DMS 273 (cell line): ENCODE results near the gene SNU13.
A peak's percentile ranks its signal among the peaks of the same experiment; 100 is the strongest.
"Not testable (repeated sequence)": the region's sequence is repeated elsewhere in the genome, so short reads cannot be mapped to it uniquely, and the experiment has no call there.

Experiments
- DNase-seq: peaks from one replicate; lab custom pipeline; 2025; ENCODE audit not compliant: unreplicated experiment; lab: John Stamatoyannopoulos, UW

The SNU13 gene

GRCh38 chr22:41682033-41682807 lies 6.4 kb downstream of the SNU13 start:
- DNase-seq = peak; percentile 75

GRCh38 chr22:41681616-41682015 lies 7.1 kb downstream of the SNU13 start:
- no peak for DNase-seq

- DNase-seq = no peak
Measured at GRCh38 chr22:41676134-41676533, 12.5 kb downstream of the SNU13 start.

DNA sequence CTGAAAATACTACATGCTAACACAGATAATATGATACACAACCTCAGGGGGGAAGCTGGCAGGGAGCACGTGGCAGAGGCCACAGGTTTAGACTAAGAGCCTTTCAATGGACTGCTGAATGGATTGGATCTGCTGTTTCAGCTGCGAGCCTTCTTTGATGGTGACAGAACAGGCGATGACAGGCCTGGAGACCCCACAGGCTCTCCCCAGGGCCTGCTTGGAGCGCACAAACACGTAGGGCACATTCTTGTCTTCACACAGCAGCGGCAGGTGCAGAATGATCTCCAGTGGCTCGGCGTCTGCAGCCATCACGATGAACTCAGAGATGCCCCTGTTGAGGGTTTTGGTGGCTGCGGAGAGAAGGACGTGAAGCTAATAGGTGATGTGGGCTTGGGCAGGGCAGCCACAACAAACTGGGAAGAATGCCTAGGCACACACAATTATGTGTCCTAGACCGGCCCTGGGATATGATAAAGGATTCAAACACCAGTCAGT lies 13.8 kb downstream of the SNU13 start:
- no peak for DNase-seq

DNA sequence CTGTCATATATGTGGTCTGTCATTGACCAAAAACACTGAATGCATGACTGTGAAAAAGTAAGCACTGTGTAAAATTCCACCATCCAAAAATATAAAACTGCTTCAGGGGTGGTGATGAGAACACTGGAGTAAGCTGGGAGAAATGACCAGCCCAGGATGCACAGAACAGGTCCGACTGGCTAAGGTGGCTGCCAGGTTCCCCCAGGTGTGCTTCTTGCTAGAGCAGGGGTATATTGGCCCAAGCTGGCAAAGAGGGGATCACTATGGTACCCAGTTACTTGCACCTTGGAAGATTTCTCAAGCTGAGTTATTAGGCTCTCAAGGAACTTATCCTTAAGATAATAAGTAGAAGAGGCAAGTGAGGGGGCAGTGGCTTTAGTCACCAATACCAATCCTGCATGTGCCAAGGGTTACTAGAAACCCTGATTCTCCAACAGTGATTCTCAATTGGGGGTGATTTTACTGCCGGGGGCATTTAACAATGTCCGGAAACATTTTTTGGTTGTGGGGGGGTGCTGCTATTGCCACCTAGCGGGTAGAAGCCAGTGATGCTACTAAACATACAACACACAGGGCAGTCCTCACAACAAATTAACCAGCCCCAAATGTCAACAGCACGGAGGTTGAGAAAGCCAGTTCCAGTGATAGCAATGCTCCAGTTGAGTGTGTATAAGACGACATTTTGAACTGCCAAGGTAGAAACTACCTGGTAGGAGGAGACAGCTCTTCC lies 15.7 kb downstream of the SNU13 start:
- DNase-seq = peak; percentile 34

GRCh38 chr22:41672096-41672495 lies 16.6 kb downstream of the SNU13 start:
- DNase-seq = not testable (repeated sequence)

GRCh38 chr22:41668971-41669911 lies 19.4 kb downstream of the SNU13 start:
- DNase-seq = no peak

DNA sequence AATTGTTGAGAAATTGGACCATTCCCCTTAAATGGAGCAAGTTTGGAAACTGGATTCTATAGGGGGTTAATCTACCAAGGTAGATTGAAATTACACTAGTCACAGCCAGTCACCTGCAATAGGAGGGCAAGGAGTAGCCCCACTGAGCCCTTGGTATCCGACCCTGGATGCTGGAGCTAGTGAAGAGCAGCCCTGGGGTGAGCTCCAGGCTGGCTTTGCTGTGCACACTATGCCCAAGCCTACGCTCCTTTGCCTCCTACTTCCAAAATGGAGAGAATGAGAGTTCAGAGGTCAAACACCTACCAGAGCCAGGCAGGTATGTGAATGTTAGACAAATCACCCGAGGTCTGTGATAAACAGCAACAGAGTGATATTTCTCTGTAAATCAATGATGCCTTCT lies 23.7 kb downstream of the SNU13 start:
- peak; percentile 16 for DNase-seq

- DNase-seq = no peak
Measured at GRCh38 chr22:41664490-41664889, 24.2 kb downstream of the SNU13 start.

DNA sequence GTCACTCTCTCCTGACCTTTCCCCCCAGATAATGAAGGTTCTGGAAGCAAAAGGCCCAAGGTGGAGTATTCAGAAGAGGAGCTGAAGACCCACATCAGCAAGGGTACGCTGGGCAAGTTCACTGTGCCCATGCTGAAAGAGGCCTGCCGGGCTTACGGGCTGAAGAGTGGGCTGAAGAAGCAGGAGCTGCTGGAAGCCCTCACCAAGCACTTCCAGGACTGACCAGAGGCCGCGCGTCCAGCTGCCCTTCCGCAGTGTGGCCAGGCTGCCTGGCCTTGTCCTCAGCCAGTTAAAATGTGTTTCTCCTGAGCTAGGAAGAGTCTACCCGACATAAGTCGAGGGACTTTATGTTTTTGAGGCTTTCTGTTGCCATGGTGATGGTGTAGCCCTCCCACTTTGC lies 25.1 kb downstream of the SNU13 start:
- DNase-seq = not testable (repeated sequence)

- DNase-seq = no peak
Measured at GRCh38 chr22:41661713-41662112, 27.0 kb downstream of the SNU13 start.

GRCh38 chr22:41661088-41661487 lies 27.6 kb downstream of the SNU13 start:
- DNase-seq = no peak

GRCh38 chr22:41660416-41660815 lies 28.3 kb downstream of the SNU13 start:
- peak; percentile 7 for DNase-seq

DNA sequence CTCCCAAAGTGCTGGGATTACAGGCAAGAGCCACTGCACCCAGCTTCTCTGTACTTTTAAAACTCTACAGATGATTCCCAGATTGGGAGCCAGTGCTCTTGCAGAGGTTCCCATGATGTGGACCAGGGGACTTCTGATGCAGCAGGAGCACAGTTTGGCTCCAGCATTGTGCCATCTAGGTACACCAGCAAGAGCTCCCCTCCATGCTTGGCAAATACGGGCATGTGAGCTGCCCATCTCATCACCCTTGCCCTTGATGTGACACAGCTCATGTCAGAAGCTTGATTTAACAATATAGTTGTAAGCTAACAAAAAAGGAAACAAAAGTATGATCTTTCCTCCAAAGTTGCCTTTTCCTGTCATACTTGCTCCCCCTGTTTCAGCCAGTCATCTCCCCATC lies 28.7 kb downstream of the SNU13 start:
- DNase-seq = no peak

DNA sequence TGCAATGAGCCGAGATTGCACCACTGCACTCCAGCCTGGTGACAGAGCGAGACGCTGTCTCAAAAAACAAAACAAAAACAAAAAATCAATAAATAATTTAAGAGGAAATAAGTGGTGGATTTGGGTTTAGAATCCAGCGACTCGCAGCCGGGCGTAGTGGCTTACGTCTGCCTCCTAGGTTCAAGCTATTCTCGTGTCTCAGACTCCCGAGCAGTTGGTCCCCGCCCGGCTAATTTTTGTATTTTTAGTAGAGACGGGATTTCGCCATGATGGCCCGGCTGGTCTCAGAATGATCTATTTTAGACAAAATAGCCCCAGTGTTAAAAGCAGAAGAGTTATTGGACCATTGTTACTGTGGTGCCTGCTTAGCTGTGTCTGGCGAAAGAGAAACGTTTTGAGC lies 29.8 kb downstream of the SNU13 start:
- DNase-seq = no peak

DNA sequence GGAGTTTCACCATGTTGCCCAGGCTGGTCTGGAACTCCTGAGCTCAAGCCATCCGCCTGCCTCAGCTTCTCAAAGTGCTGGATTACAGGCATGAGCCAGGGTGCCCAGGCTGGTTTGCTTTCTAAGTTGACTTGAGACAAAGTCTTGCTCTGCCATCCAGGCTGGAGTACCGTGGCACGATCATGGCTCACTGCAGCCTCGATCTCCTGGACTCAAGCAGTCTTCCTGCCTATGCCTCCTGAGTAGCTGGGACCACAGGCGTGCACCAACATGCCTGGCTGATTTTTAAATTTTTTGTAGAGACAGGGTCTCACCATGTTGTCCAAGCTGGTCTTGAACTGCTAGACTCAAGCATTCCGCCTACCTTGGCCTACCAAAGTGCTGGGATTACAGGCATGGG lies 31.0 kb downstream of the SNU13 start:
- DNase-seq = no peak

DNA sequence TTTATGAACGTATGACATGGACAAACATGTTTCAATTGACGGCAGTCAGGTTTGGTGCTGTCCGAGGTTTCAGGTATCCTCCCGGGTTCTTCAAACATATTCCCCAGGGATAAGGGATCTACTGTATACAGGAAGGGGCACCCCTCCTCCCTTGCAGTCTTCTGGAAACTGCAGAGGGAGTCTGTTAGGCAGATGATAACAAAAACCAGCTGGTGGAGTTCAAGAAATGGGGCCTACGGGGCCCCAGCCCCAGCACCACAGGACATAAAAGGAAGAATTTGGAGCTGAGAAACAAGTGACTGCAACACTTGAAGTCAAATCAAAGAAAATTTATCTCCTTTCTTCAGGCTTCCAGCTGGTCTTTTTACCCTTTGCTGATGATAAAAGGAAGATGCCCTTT lies 32.1 kb downstream of the SNU13 start:
- no peak for DNase-seq

GRCh38 chr22:41654322-41654721 lies 34.3 kb downstream of the SNU13 start:
- DNase-seq = no peak

DNA sequence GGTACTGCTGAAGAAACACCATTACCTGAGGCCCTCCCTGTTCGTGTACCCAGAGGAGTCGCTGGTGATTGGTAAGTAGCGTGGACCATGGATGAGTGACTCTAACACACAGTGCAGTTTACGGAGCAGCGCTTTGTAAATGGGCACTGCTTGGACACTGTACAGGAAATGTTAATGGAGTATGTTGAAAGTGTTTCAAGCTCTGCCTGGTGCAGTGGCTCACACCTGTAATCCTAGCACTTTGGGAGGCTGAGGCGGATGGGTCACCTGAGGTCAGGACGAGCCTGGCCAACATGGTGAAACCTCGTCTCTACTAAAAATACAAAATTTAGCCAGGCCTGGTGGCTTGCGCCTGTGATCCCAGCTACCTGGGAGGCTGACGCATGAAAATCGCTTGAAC lies 37.8 kb downstream of the SNU13 start:
- DNase-seq = no peak

GRCh38 chr22:41650229-41650628 lies 38.4 kb downstream of the SNU13 start:
- no peak for DNase-seq

DNA sequence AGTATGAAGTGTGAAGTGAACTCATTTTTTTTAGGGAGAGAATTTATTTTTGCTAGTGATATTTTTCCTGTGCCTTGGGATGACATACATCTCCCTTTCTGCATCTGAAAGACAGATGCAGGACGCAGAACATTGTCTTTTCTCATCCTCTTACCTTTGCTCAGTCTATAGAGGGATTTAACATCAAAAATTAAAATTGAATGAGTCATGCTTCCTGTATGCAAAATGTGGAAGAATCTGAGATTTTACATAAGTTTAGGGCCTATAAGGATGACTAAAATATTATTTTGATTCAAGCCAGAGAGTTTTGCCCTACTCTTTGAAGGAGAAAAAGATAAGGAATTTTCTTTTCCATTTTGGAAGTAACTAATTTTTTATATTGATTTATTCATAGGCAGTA lies 40.2 kb downstream of the SNU13 start:
- no peak for DNase-seq
